ENCODE data around the gene SLC22A2. TPM values are rescaled to one million over a fixed set of nuclear protein-coding genes. Genes with fewer than 3 reads are reported as not detected.

Gene SLC22A2
- total RNA-seq, 1 donor from 2014 or later: not detected

GRCh38 chr6:160173806-160174527, 84.7 kb downstream of the SLC22A2 start:
- no peak for DNase-seq (ENCODE audit: extremely low read depth, low read depth, low spot score)

GRCh38 chr6:160172704-160173103, 85.9 kb downstream of the SLC22A2 start:
- DNase-seq (ENCODE audit: extremely low read depth, low read depth, low spot score): no peak

- no peak for DNase-seq (ENCODE audit: extremely low read depth, low read depth, low spot score)
Measured at GRCh38 chr6:160170018-160170680, 88.5 kb downstream of the SLC22A2 start.

- DNase-seq (ENCODE audit: extremely low read depth, low read depth, low spot score): no peak
Measured at GRCh38 chr6:160167604-160168399, 90.8 kb downstream of the SLC22A2 start.

Other genes starting within 250 kb of the SLC22A2 start
- not detected in 2 replicates for gene SLC22A1, start 137.0 kb downstream of the SLC22A2 start, total RNA-seq
- gene SLC22A3, start 89.6 kb upstream of the SLC22A2 start, total RNA-seq: 0.58 and 0.70 TPM in 2 replicates

Measured in glomerular endothelial cell (primary cell).